HG03442 (cell line): ENCODE results near the gene ZSWIM6.
A peak's percentile ranks its signal among the peaks of the same experiment; 100 is the strongest.

ENCODE experiments used
- ATAC-seq: cut with Tn5 transposase; IDR thresholded peaks from one replicate; pipeline ENCODE4 v1.9.1; 2021; ENCODE audit warnings: mild to moderate bottlenecking, moderate library complexity; ENCODE audit not compliant: unreplicated experiment

The ZSWIM6 gene

DNA sequence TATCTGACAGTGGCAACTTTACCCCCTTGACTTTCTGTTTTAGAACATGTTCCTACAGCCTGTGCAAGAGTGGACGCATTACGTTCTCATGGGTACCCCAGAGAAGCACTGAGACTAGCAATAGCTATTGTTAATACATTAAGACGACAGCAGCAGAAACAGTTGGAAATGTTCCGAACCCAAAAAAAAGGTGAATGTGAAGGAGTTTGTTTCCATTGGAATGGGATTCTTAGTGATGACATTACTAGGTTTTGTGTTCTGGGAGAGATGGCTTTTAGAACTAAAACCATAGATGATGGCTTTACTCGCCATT is 194.1 kb downstream of the ZSWIM6 start:
- ATAC-seq: no peak

DNA sequence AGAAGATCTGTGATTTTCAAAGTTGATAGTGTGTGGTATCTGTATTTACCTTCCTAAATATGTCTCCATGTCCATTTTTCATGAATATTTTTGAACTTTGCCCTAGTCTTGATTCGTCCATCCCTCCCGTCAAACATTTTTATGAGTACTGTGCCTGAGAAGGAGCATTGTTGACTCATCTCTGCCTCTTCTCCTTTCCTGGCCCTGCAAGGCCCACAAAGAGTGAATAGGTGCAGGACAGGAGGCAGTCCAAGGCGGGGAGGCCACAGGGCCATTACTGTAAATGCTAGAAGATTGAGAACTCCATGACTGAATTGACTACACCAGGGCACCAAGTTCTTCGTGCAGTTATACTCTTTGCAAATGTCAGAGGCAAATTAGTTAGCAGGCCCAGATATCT is 200.9 kb downstream of the ZSWIM6 start:
- no peak for ATAC-seq

DNA sequence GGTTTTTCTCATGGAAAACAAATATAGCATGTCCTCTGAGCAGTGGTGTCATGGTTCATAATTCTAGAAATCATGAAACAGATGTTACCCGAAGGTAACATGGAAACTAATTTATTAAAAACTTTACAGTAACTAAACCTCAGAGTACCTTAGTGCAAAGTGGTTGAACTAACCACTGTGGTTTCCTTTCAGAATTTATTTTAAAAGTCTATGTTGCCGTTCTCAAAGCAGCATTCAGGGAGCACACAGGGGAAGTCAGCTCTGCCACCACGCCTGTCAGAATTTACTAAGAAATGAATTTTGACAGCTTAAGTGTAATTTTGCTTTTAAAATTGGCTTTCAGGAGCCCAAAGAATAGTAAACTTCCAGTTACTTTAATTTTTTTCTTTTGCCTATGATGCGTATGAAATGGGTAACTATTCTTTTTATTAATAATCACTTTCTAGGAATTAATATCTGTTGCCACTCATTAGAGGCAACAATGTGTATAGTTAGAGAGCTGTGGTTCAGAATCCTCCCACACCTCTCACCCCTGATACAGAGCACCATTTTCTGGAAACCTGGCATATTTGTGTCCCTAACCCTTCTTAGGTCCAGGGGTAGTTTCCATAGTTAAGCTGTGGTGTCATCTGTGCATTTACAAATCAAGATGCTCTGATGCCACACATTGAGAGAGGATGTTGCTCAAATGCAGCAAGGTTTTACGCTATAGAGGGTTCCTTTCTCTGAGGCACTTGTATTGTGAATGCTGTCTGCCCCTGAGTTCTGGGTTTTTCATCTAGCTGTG is 202.6 kb downstream of the ZSWIM6 start:
- peak; percentile 89 for ATAC-seq

DNA sequence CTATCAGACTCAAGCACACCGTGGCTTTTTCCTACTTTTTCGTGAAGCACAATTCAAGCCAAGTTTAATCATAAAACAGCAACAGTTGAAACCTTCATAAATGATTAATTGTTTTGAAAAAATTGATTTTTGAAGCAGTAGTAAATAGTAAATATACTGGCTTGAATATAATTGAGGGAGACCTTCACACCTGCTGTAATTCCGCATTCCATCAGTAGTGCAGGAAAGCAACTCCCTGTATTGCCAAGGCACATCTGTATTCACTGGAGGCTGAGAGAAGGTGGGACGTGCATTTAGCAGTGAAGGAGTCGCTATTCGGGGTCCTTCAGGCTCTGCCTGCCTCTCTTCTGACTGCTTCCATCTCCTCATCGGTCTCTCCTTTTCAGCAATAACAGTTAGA is 203.8 kb downstream of the ZSWIM6 start:
- ATAC-seq: no peak

DNA sequence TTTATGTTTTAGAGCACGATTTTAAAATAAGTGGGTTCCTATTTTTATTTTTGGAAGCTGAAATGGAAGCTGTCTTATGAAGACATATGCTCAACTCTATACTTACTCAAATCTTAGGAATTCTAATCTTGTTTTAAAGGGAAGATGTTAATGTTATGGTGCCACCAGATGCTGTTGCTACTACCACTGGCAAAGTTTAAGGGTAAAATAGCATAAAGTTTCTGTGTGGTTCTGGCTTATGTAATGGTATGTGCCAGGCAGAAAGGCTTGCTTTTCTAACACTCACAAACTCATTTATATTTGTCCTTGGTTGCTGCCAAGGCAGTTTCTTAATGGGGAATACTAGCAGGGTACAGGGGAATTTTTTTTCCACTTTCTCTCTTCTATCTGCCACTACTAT is 204.9 kb downstream of the ZSWIM6 start:
- no peak for ATAC-seq

DNA sequence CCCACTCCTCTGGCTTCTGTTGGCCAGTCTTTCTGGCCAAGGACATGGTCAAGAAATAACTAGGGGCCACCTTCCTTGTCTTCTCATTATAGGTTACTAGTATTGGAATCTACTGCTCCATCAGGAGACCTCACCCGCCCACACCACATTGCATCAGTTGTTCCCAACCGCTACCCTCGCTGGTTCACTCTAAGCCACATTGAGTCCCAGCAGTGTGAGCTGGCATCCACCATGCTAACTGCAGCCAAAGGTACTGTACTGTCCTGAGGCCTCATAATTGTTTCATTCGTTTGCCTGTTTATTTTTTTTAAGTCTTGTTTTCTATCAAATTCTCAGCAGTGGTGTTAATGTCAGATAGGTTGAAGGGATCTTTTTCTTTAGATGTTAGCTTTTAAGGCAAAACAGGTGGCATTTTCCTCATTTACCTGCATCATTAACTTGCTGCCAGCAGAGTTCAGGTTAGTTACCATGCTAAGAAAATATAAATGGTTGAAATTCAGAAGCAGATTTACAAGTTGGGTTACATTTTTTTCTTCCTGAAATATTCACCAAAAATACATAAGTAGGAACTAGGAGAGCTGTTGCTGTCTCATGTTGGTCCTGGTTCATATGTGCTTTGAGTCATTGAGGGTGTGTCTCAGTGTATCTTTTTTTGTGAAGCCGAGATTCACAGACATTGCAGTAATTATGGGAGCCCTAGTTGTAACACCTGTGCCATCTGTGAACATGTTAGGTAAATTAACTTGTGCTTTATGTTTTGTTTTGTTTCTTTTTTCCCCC is 206.9 kb downstream of the ZSWIM6 start:
- no peak for ATAC-seq

DNA sequence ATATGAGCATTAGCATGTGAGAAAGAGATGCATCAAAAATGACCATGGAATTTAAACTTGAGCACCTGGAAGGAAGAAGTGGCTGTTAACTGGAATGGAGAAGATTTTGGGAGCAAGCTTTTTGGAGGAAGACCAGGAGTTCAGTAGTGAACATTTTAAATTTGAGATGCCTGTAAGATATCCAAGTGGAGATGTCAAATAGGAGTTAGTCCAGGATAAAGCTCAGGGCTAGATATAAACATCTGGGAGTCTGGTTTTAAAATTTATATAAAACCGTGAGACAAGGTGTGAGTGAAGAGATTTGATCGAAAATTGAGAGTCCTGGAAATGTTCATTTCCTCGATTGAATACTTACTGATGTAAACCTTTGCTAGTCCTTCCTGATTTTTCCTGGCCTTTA is 217.5 kb downstream of the ZSWIM6 start:
- ATAC-seq: no peak

DNA sequence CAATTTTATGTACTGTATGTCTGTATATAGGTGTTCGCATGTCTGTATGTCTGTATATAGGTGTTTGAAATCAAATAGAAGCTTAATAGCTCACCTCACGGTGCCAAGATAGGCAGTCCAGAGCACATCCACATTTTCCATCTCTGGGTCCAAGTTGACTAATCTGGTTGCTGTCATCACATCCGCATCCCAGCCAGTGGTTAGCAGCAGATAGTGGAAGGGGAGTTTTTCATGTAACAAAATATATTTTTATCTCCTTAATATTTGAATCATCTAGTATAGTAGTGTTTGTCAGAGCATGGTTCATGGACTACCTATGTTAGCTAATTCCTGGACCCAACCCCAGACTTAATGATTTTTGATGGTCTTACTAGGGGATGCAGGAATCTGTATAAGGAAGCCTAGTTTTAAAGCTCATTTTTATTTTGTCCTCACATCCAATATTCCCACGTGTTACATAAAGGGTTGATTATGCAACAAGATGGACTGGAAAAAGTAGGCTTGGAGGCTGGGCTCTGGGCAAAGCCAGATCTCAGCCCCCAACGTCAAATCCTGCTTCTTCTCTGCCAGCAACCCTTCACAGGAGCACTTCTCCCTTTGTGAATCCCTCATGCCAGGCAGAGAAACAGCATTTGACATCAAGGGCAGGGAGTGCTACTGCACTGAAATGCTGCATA is 219.7 kb downstream of the ZSWIM6 start:
- ATAC-seq: no peak

DNA sequence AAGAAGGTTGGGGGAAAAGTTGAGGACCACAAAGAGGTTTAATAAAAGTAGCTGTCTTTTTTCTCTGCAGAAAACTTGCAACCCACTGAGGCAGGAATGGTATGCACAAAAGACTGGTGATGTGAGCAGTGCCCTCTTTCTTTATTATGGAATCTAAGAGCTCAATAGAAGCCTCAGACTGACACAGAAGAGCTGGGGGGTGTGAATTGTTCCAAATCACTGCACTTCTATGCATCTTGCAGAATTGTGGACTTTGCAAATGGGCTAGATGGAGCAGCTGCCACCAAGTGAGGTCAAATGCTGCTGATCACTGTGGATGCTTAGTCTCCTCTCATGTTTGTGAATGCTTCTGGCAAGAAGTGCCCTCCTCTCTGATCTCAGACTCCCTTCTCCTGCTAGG is 227.1 kb downstream of the ZSWIM6 start:
- no peak for ATAC-seq

DNA sequence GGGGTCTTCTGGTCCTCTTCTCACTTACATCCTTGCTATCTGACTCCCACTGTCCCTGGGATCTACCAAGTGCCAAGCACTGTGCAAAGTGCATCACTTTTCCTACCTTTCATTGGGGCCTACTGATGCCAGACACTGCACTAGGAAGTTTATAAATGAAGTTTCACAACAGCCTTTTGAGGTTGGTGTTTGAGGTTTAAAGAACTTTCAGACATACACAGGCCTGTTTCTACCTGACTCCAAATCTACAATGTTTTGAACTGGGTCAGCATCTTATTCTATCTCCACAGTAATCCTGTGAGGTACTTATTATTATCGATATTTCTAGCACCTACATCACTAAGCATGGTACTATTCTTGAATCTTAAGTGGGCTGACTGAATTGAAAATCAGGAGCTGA is 227.7 kb downstream of the ZSWIM6 start:
- ATAC-seq: no peak

DNA sequence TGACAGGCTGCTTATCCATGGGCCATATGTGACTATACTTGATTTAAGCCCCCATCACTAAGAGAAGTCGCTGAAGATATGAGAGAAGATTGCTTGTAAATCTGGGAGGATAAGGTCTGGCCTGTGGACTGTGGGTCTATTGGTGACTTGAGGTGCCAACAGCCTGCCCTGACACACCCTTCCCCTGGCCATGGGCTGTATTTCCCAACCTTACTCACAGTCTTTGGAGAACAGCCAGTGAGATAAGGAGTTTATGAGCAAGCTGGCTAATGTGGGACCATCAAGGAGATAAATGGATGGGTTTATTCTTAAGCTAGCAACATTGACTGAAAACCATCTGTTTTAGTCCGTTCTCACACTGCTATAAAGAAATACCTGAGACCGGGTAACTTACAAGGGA is 231.3 kb downstream of the ZSWIM6 start:
- no peak for ATAC-seq

DNA sequence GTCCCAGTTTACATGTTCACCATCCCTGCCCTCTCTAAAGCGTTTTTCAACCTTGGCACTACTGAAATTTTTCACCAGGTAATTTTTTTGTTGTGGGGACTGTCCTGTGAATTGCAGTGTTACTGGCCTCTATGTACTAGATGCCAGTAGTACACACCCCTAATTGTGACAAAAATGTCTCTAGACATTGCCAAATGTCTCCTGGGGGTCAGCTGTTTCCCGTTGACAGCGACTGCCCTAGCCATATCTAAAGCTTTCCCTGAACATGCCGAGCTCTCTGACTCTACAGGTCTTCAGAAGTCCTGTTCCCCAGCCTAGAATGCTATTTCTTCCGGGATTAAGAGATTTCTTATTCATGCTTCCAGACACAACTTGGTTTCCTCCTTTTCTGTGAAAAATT is 235.3 kb downstream of the ZSWIM6 start:
- ATAC-seq: no peak

DNA sequence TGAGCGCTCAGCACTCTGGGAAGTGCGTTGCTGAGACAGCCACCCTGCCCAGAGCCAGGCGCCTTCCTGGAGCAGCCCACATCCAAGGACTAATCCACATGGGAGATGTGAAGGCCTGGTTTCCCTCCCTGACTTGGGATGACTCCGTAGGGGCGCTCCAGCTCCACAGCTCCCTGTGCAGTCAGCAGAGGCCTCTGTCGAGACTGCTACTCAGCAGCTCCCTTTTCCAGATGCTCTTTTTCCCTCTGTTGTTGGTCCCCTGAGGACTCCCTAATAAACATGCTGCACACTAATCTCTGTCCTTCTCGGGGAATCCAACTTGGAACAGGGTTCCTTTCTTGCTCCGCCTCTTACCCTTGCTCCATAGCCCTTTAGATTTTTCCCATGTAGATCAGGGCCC is 237.3 kb downstream of the ZSWIM6 start:
- ATAC-seq: no peak

DNA sequence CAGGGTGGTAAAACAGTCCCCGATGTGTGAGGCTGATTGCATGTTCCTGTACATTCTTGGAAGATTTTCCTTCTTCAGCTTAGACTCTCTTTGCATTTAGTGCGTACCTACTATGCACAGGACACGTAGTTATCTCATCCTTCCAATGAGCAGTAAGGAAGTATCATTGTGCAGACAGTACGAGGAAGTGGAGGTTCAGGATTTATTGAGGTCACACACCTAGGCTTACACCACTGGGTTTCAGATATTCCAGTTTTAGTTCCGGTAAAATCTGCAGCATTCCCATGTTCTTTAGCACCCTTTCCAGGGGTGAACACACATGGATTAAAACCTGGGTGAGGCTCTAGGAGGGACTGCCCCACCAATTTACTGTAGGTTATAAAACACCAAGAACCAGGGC is 238.7 kb downstream of the ZSWIM6 start:
- no peak for ATAC-seq

DNA sequence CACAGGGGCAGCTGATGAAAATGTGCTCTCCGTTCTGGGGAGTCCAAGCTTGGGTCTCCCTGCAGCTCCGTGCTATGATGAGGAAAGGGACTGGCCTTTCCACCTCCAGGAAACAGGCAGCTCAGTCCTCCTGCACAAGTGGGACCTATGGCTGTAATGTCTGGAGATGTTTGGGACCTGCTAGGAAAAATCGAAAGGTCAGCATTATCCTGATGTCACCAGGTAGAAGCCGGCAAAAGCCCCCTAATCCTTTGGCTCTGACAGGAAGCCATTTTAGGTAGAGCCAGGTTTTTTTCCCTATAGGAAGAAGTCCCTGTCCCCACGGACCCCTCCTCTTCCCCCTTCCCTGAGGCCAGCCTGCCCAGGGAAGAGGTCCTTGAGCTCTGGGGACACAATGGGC is 240.9 kb downstream of the ZSWIM6 start:
- no peak for ATAC-seq

DNA sequence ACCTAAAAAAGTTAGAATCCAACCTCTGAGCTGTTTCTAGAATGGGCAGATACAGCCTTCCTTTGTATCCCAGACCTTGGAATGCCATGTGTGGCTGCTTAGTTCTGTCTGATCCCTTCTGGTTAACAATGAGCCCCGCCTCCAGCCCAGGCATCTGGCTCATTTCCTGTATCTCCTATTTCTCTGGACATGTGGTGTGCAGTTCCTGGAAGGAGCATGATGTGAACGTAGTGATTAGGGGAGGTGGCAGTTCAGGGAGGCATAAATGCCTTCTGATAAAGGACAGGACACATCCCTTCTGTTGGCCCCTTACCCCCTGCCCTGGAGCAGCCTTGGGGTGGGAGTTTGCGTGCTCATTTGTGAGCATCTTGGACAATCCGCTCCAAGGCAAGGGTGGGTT is 243.0 kb downstream of the ZSWIM6 start:
- ATAC-seq: no peak

DNA sequence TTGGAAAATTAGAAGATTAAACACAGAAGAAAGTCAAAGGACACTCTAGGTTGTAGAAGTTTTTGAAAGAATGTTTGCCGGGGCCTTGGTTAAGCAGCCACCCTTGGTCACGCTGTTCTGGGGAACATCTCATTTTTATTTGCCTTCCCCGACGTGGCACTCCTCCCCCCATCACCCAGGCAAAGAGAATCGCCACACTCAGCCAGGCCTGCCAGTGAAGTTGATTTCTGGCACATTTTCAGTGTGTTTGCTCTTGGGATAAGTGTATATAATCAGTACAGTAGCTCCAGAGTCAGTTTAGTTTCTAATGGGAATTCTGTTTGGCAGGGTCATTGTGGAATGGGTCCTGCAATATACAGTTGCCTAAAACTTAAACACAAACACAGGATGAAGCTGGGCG is 243.5 kb downstream of the ZSWIM6 start:
- ATAC-seq: no peak

DNA sequence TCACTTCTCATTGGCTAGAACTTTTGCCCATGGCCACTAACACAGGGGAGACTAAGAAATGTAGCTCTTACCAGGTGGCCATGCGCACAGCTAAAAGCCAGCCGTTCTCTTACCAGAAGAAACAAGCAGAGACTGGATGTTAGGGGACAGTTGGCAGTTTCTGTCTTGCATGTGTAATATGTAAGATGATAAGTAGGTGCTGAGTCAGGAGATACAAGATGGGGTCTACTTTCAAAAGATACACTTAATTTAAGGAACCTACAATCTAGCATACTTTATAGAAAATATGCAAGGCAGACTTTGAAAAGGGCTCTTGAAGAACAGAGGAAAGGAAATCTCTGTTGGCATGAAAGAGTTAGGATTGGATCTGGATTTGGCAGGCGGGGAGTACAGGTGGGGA is 244.5 kb downstream of the ZSWIM6 start:
- no peak for ATAC-seq

DNA sequence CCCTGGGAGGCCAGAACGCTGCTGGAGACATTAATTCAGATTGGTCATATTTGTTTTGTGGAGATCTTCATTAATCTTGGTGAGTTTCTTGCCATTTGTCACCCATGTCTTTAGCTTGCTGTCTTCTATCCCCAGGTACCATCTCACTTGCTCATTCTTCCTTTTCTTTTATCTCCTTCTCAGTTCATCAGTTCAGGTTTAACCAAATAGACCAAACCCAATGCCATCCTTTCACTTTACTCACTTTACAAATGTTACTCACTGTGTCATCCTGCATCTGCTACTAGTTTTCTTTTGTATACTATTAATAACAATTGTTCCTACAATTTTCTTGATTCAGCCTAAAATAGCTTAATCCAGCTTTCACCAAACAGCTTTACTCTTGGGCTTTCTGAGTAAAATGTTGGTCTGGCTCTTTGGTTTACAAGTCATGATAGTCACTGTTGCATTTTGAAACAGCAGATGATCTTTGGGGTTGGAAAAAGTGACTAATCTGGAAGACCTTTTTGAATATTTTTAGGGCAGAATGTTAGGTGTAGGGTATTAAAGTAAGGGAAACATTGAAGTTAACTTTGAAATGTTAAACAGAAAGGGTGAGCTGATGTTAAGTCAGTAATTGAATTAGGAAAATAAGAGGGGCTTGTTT is 246.9 kb downstream of the ZSWIM6 start:
- ATAC-seq: no peak

DNA sequence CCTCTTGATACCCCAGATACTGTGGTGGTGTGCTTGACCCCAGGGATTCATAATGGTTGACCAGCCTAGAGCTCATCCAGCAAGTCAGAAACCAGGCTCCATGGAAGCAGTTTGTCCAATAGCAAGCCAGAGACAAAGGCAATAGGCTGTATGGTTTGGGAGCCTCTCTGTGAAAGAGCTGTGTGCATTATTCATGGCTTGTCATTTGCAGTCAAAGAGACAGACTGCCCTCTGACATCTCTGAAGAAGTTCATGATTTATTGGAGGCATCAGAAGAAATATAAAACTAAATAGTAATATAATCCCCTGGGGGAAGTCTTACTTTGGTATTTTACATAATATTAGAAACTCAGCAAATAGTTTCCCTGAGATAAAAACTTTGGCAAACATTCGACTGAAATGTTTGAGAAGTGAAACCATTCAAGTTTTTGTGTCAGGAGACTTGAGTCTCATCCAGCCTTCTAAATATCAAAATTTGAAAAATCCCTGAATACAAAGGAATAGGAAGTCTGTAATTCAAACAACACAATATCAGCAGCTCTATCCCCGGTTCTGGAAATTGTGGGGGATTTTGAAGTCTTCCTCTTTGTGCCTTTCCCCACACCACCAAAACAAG is 250.3 kb downstream of the ZSWIM6 start:
- ATAC-seq: no peak

DNA sequence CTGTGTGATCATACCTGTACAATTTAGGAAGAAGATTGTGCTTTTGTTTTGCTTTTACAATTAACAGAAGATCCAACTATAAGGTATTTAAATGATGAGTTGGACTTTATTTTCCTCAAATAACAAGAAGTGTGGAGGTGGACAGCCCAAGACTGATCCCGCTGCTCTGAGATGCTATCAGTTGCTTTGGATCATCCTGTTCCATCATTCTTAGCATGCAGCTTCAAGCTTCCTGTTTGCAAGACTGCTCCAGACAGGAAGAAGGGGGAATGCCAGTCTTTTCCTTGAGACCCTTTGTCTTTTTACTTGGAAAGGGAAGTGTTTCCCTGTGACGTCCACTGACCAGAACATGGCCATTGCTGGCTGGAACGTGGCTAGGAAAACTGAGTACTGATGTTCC is 250.8 kb downstream of the ZSWIM6 start:
- no peak for ATAC-seq
